ENCODE data around the gene NDUFB2.

The NDUFB2 gene

GRCh38 chr7:140745266-140746058 lies 49.0 kb downstream of the NDUFB2 start:
- no peak overlapping the region for H3K4me3 ChIP-seq (ENCODE audit: low read length)
- DNase-seq (ENCODE audit: low read depth) = no peak
- TF ChIP-seq, protein P1, sequence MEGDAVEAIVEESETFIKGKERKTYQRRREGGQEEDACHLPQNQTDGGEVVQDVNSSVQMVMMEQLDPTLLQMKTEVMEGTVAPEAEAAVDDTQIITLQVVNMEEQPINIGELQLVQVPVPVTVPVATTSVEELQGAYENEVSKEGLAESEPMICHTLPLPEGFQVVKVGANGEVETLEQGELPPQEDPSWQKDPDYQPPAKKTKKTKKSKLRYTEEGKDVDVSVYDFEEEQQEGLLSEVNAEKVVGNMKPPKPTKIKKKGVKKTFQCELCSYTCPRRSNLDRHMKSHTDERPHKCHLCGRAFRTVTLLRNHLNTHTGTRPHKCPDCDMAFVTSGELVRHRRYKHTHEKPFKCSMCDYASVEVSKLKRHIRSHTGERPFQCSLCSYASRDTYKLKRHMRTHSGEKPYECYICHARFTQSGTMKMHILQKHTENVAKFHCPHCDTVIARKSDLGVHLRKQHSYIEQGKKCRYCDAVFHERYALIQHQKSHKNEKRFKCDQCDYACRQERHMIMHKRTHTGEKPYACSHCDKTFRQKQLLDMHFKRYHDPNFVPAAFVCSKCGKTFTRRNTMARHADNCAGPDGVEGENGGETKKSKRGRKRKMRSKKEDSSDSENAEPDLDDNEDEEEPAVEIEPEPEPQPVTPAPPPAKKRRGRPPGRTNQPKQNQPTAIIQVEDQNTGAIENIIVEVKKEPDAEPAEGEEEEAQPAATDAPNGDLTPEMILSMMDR (conservative IDR thresholded peaks at IDR 0.05; ENCODE audit: low read length) = no peak

GRCh38 chr7:140746751-140747150 lies 50.2 kb downstream of the NDUFB2 start:
- H3K4me3 ChIP-seq (ENCODE audit: low read length) = no peak overlapping the region
- DNase-seq (ENCODE audit: low read depth) = no peak
- TF ChIP-seq, protein P1 (conservative IDR thresholded peaks at IDR 0.05; ENCODE audit: low read length) = no peak

DNA sequence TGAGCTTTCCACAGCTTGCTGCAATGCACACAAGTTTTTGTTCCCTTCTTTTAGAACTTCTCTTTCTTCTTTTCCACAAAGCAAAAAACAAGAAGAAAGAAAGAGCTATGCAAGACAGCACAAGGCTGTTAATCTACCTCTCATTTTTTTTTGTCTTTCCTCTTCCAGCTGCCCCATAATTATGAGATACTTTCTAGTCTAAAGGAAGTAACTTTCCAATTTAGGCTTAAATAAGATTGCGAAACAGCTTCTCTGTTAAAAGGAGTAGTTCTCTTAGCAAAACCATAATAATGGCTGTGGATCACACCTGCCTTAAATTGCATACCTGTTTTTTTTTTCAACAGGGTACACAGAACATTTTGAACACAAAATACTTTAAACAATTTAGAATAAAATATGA lies 56.0 kb downstream of the NDUFB2 start:
- DNase-seq (ENCODE audit: low read depth) = no peak
- no peak overlapping the region for H3K4me3 ChIP-seq (ENCODE audit: low read length)
- TF ChIP-seq, protein P1 (conservative IDR thresholded peaks at IDR 0.05; ENCODE audit: low read length) = no peak

DNA sequence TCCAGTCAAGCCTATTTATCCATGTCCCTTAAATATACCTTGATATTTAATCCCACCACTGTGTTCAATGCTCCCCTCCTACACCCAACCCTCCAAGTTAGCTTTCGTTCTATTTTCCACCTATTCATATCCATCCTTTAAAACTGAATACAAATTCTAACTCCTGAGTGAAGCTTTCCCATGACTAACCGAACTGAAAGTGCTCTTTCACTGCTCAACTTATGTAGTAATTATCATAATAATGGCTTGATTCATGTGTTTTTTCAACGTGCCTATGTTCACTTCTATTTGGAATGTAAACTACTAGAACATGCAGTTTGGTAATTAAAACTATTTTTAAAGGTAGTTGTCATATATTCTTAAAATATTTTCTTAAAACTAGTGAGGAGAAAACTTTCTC lies 58.0 kb downstream of the NDUFB2 start:
- no peak for DNase-seq (ENCODE audit: low read depth)
- TF ChIP-seq, protein P1 (conservative IDR thresholded peaks at IDR 0.05; ENCODE audit: low read length) = no peak

More for the DNA sequence above, 58.0 kb downstream of the NDUFB2 start:
- H3K4me3 ChIP-seq (ENCODE audit: low read length) = no peak overlapping the region
